SK-N-MC (cell line): ENCODE measurements around the gene TSPEAR.

Experiments
- EZH2 ChIP-seq: fragments of 200-600 bp; sonication (generic); IDR thresholded peaks from one replicate; pipeline ENCODE4 v1.6.1; 2017; ENCODE audit warnings: antibody characterized with exemption
- POLR2AphosphoS5 ChIP-seq: IDR thresholded peaks from 2 replicates; pipeline ENCODE4 v1.6.1; 2012; ENCODE audit warnings: mild to moderate bottlenecking, low read depth, low read length, borderline replicate concordance

DNA sequence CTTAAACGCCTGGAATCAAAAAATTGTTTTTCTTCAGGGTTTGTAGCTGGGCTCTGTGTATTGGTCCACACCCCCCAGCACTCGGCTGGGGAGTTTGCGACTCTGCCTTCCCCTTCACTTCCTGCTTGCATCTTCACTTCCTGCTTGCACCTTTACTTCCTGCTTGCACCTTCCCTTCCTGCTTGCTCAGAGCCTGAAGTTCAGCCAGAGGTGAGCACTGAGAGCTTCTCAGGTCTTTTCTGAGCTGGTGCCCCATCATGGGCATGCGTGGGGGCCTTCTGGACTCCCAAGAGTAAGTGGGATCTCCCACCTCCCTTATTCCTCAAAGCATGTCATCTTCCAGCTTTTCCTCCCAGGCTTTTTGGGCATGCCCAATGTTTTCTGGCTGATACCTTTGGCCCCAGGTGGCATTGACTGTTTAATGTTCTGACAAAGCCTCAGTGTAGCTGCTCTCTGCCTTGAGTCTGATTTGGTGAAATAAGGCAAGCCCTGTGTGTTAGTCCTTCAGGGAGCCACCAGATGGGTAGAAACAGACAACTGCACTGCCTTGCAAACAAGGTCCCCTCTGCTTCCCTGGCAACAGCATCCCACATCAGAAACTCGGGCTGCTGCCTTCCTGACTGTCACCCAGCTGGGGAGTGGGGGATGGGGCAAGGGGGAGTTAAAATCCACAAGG lies 163.6 kb downstream of the TSPEAR start:
- TF ChIP-seq EZH2 (no peak), POLR2AphosphoS5 (no peak)
